HepG2 (cell line): ENCODE measurements around the gene ADIPOR2. TPM values are rescaled to one million over a fixed set of nuclear protein-coding genes. Genes with fewer than 3 reads are reported as not detected.
A peak's percentile ranks its signal among the peaks of the same experiment; 100 is the strongest.

Experiments used
- ATF2 ChIP-seq: sonication (generic); formaldehyde crosslinking; IDR thresholded peaks from 2 replicates; pipeline ENCODE4 v1.4.0; 2020; ENCODE audit warnings: missing genetic modification reagents
- ATF5 ChIP-seq: sonication (generic); formaldehyde crosslinking; IDR thresholded peaks from 2 replicates; pipeline ENCODE4 v1.4.0; 2020; ENCODE audit warnings: mild to moderate bottlenecking, low read depth, missing genetic modification reagents
- CREM ChIP-seq, 2 experiments: sonication (generic) in 1 of 2; formaldehyde crosslinking in 1 of 2; IDR thresholded peaks; 2 replicates each; pipeline versions ENCODE4 v1.4.0 to v1.6.1; 2016 to 2020; ENCODE audit warnings: antibody characterized with exemption in 1 of 2, mild to moderate bottlenecking in 1 of 2, missing genetic modification reagents in 1 of 2
- ELF4 ChIP-seq: sonication (generic); formaldehyde crosslinking; IDR thresholded peaks from 2 replicates; pipeline ENCODE4 v1.5.0; 2020; ENCODE audit warnings: missing genetic modification reagents, mild to moderate bottlenecking, moderate library complexity, borderline replicate concordance
- ERF ChIP-seq: IDR thresholded peaks from 2 replicates; pipeline ENCODE4 v1.6.1; 2018; ENCODE audit warnings: missing biosample characterization, missing genetic modification reagents
- FOXP1 ChIP-seq, 2 experiments: fragments of 450-650 bp in 1 of 2; IDR thresholded peaks; 2 replicates each; pipeline ENCODE4 v1.6.1; 2017 to 2018; ENCODE audit warnings: antibody characterized with exemption in 1 of 2
- HDAC2 ChIP-seq: sonication (generic); formaldehyde crosslinking; IDR thresholded peaks from 2 replicates; pipeline ENCODE4 v1.4.0; 2020; ENCODE audit warnings: missing genetic modification reagents
- HDAC6 ChIP-seq: fragments of 200-600 bp; sonication (generic); IDR thresholded peaks from 2 replicates; pipeline ENCODE4 v1.7.0; 2017; ENCODE audit warnings: mild to moderate bottlenecking, antibody characterized with exemption, low read length, low read depth
- KDM4B ChIP-seq: sonication (generic); formaldehyde crosslinking; IDR thresholded peaks from 2 replicates; pipeline ENCODE4 v1.4.0; 2020; ENCODE audit warnings: missing genetic modification reagents
- KLF11 ChIP-seq: IDR thresholded peaks from 2 replicates; pipeline ENCODE4 v1.6.1; 2016; ENCODE audit warnings: missing compliant biosample characterization
- KLF12 ChIP-seq: sonication (generic); formaldehyde crosslinking; IDR thresholded peaks from 2 replicates; pipeline ENCODE4 v1.4.0; 2020; ENCODE audit warnings: missing genetic modification reagents, borderline replicate concordance
- MTF2 ChIP-seq: sonication (generic); formaldehyde crosslinking; IDR thresholded peaks from 2 replicates; pipeline ENCODE4 v1.5.0; 2020; ENCODE audit warnings: missing genetic modification reagents, borderline replicate concordance
- NFYB ChIP-seq: sonication (generic); formaldehyde crosslinking; IDR thresholded peaks from 2 replicates; pipeline ENCODE4 v1.4.0; 2020; ENCODE audit warnings: missing genetic modification reagents
- POLR2G ChIP-seq: fragments of 200-400 bp; formaldehyde crosslinking; IDR thresholded peaks from 2 replicates; pipeline ENCODE4 v1.6.1; 2018; ENCODE audit warnings: mild to moderate bottlenecking, low read depth, low read length, moderate library complexity
- RFX3 ChIP-seq: IDR thresholded peaks from 2 replicates; pipeline ENCODE4 v1.6.1; 2016; ENCODE audit warnings: missing biosample characterization, missing genetic modification reagents
- SALL1 ChIP-seq: sonication (generic); formaldehyde crosslinking; IDR thresholded peaks from 2 replicates; pipeline ENCODE4 v1.8.0; 2022; ENCODE audit warnings: mild to moderate bottlenecking, missing genetic modification reagents
- SKI ChIP-seq: fragments of 450-650 bp; IDR thresholded peaks from one replicate; pipeline ENCODE4 v1.6.1; 2018; ENCODE audit warnings: mild to moderate bottlenecking; ENCODE audit not compliant: partially characterized antibody
- SMAD1 ChIP-seq: sonication (generic); formaldehyde crosslinking; IDR thresholded peaks from 2 replicates; pipeline ENCODE4 v1.4.0; 2020; ENCODE audit warnings: missing genetic modification reagents, low read depth, mild to moderate bottlenecking, borderline replicate concordance
- TAF1 ChIP-seq: sonication (generic); formaldehyde crosslinking; IDR thresholded peaks from 2 replicates; pipeline ENCODE4 v1.4.0; 2020; ENCODE audit warnings: missing genetic modification reagents
- TCF7 ChIP-seq: sonication (generic); IDR thresholded peaks from 2 replicates; pipeline ENCODE4 v1.6.1; 2016; ENCODE audit warnings: antibody characterized with exemption, low read depth
- TFDP2 ChIP-seq: sonication (generic); formaldehyde crosslinking; IDR thresholded peaks from 2 replicates; pipeline ENCODE4 v1.4.0; 2020; ENCODE audit warnings: missing genetic modification reagents
- THAP11 ChIP-seq: IDR thresholded peaks from 2 replicates; pipeline ENCODE4 v1.6.1; 2016; ENCODE audit warnings: missing biosample characterization, missing genetic modification reagents
- ZMYM2 ChIP-seq: sonication (generic); formaldehyde crosslinking; IDR thresholded peaks from 2 replicates; pipeline ENCODE4 v1.8.0; 2022; ENCODE audit warnings: mild to moderate bottlenecking, missing genetic modification reagents
- ZNF138 ChIP-seq: sonication (generic); formaldehyde crosslinking; IDR thresholded peaks from 2 replicates; pipeline ENCODE4 v1.5.0; 2020; ENCODE audit warnings: mild to moderate bottlenecking, low read depth, missing genetic modification reagents
- ZNF143 ChIP-seq: sonication (generic); formaldehyde crosslinking; IDR thresholded peaks from 2 replicates; pipeline ENCODE4 v1.4.0; 2020; ENCODE audit warnings: missing genetic modification reagents
- ZNF350 ChIP-seq: sonication (generic); formaldehyde crosslinking; IDR thresholded peaks from 2 replicates; pipeline ENCODE4 v1.4.0; 2020; ENCODE audit warnings: mild to moderate bottlenecking, low read depth, missing genetic modification reagents, borderline replicate concordance
- ZNF619 ChIP-seq: sonication (generic); formaldehyde crosslinking; IDR thresholded peaks from 2 replicates; pipeline ENCODE4 v1.4.0; 2020; ENCODE audit warnings: mild to moderate bottlenecking, missing genetic modification reagents
- ZNF746 ChIP-seq: sonication (generic); formaldehyde crosslinking; IDR thresholded peaks from 2 replicates; pipeline ENCODE4 v1.8.0; 2022; ENCODE audit warnings: mild to moderate bottlenecking, missing genetic modification reagents
- ZNF792 ChIP-seq: IDR thresholded peaks from 2 replicates; pipeline ENCODE4 v1.6.1; 2016
- ZNF83 ChIP-seq: sonication (generic); formaldehyde crosslinking; IDR thresholded peaks from 2 replicates; pipeline ENCODE4 v1.4.0; 2020; ENCODE audit warnings: missing genetic modification reagents, mild to moderate bottlenecking, borderline replicate concordance
- polyA plus RNA-seq, 8 experiments: library from polyadenylated mRNA; depleted of rRNA in 3 of 8; stranded (reverse) in 7 of 8; unstranded in 1 of 8; fragments of >200 nt; fragmentation: Illumina TruSeq in 4 of 8; extraction: Trizol in 4 of 8; gene quantifications; 2 replicates each; pipeline versions ENCODE4 v1.2.1 to v1.2.3, GENCODE V29; 2011 to 2016; ENCODE audit warnings: low read depth in 4 of 8, missing spikeins in 1 of 8, mixed read lengths in 1 of 8; ENCODE audit not compliant: insufficient read depth in 1 of 8
- total RNA-seq, 5 experiments: library from RNA; depleted of rRNA; stranded (reverse); fragments of >200 nt; fragmentation: Illumina TruSeq; extraction: Trizol; gene quantifications; 2 replicates each; pipeline ENCODE4 v1.2.3, GENCODE V29; 2016; ENCODE audit warnings: low read depth in 1 of 5

ADIPOR2 gene
- total and polyA plus RNA-seq, 2 of the 13 experiments (the other 11 are each of a cell fraction or from before 2014, with no cell fraction given) = 35.2 to 52.2 TPM

GRCh38 chr12:1812650-1813302 lies 121.9 kb downstream of the ADIPOR2 start (continued):
- TF ChIP-seq ZNF619 (CRISPR knock-in tag) (no peak), ZNF143 (CRISPR knock-in tag) (no peak), THAP11 (CRISPR knock-in tag) (peak; percentile 60), ZNF350 (CRISPR knock-in tag) (peak; percentile 51; the same call in 1 of the 2 replicates), POLR2G (peak; percentile 64), ZNF138 (CRISPR knock-in tag) (no peak), ELF4 (CRISPR knock-in tag) (no peak), FOXP1 (IDR thresholded peaks at IDR 0.05) (no peak), FOXP1 (CRISPR knock-in tag; IDR thresholded peaks at IDR 0.05) (peak; percentile 64), MTF2 (CRISPR knock-in tag) (no peak), KDM4B (0 out of 2 replicates have a peak, but pooled peaks have one; percentile 22), TAF1 (CRISPR knock-in tag) (no peak), ZNF83 (CRISPR knock-in tag) (no peak), ZMYM2 (CRISPR knock-in tag) (peak; percentile 14; the same call in 1 of the 2 replicates), ATF2 (CRISPR knock-in tag) (no peak; the same call in 1 of the 2 replicates), RFX3 (CRISPR knock-in tag) (no peak), NFYB (no peak), CREM (IDR thresholded peaks at IDR 0.05) (peak; percentile 60; the same call in 1 of the 2 replicates), CREM (CRISPR knock-in tag; IDR thresholded peaks at IDR 0.05) (no peak), TCF7 (peak; percentile 36; the same call in 1 of the 2 replicates), TFDP2 (CRISPR knock-in tag) (0 out of 2 replicates have a peak, but pooled peaks have one; percentile 16), SMAD1 (CRISPR knock-in tag) (no peak), ZNF792 (peak; percentile 32; the same call in 1 of the 2 replicates), KLF11 (CRISPR knock-in tag) (no peak), SKI (peak; percentile 48), ERF (CRISPR knock-in tag) (peak; percentile 78), KLF12 (no peak), HDAC6 (no peak), HDAC2 (CRISPR knock-in tag) (peak; percentile 58; the same call in 1 of the 2 replicates), ATF5 (no peak), ZNF746 (CRISPR knock-in tag) (no peak), SALL1 (peak; percentile 77)
